Measurements from ENCODE around the gene LRRC10B. TPM values are rescaled to one million over a fixed set of nuclear protein-coding genes. Genes with fewer than 3 reads are reported as not detected.
"Not testable (repeated sequence)": the region's sequence is repeated elsewhere in the genome, so short reads cannot be mapped to it uniquely, and the experiment has no call there.

The LRRC10B gene
- total RNA-seq (2022) (not detected in 2 replicates), Bru-seq, nascent RNA (not detected), BruChase-seq, experiment 1, labeled RNA remaining after a 6-hour chase (not detected), BruChase-seq, experiment 2, labeled RNA remaining after a 2-hour chase (not detected)
- long read RNA-seq = 0 reads

DNA sequence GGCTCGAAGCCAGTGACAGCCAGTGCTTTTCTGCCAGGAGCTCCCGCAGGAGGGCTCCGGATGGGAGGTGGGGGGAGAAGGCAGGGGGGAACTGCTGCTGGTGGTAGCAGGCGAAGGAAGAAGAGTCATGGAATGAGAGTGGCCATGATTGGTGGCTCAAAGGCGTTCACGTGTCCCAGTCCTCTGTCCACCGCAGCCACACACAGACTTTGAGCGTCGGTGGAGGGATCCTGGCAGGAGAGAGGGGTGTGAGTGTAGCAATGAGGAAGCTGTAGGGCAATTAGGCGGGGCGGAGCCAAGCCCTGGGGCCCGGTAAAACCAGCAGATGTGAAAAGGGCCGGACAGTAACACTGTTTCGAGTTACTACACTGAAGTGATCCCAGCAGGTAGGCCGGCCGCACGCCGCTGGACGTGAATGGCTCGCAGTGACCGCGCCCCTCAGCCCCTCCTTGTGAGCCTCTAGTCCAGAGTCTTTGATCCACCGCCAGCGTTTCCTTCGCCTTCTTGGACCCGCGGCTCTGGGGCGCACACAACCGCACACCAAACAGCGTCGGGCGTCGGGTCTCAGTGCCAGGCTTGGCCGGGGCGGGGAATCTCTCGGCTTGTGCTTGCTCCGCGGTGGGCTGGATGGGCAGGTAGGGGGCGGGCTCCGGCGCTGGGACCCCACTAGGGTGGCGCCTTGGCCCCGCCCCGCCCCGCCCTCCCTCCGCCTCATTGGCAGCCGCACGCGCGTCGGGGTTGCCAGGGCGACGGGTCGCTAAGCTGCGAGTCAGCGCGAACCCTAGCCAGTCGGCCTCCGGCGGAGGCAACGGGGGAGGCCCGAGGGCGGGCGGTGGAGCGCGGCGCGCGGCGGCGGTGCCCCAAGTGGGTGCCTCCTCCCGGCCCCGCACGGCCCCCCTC is at the start of gene LRRC10B:
Gene LRRC10B, plus strand, starts transcription at position 788 of the 900 bp plus-strand sequence. CDS start 250 bp downstream, outside the sequence.
- CTCF ChIA-PET = interaction anchor here (1.1 to 1.6 kb wide), 3 partner anchors 8 to 130 kb away, joined by 3 to 7 read pairs (median 5); no protein-coding TSS in a partner anchor
- BruUV-seq (replicated peaks) = no TSS peak
- no peaks in the 10 kb centered on the region for H3K36me3 Mint-ChIP-seq (ENCODE audit: insufficient read depth, unreplicated experiment)
- peaks cover 11% of the 10 kb centered on the region for H3K4me1 Mint-ChIP-seq (ENCODE audit: low read depth, unreplicated experiment)
- peak; percentile 49 for DNase-seq
- intact Hi-C loops (cut with micrococcal nuclease; ENCODE audit: unreplicated experiment) = no loop called here
- TF ChIP-seq, protein P1, sequence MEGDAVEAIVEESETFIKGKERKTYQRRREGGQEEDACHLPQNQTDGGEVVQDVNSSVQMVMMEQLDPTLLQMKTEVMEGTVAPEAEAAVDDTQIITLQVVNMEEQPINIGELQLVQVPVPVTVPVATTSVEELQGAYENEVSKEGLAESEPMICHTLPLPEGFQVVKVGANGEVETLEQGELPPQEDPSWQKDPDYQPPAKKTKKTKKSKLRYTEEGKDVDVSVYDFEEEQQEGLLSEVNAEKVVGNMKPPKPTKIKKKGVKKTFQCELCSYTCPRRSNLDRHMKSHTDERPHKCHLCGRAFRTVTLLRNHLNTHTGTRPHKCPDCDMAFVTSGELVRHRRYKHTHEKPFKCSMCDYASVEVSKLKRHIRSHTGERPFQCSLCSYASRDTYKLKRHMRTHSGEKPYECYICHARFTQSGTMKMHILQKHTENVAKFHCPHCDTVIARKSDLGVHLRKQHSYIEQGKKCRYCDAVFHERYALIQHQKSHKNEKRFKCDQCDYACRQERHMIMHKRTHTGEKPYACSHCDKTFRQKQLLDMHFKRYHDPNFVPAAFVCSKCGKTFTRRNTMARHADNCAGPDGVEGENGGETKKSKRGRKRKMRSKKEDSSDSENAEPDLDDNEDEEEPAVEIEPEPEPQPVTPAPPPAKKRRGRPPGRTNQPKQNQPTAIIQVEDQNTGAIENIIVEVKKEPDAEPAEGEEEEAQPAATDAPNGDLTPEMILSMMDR (IDR thresholded peaks at IDR 0.05; ENCODE audit: unreplicated experiment) = no peak
- peaks cover 82% of the 10 kb centered on the region for H3K27me3 Mint-ChIP-seq (ENCODE audit: unreplicated experiment)
- no peak within 1 kb of the TSS for H3K27ac Mint-ChIP-seq (ENCODE audit: unreplicated experiment)
- peak within 1 kb of the TSS; percentile 54 for H3K4me3 Mint-ChIP-seq (ENCODE audit: low read depth, unreplicated experiment)
- H3K9me3 Mint-ChIP-seq (ENCODE audit: low read depth, unreplicated experiment) = no peaks in the 10 kb centered on the region

DNA sequence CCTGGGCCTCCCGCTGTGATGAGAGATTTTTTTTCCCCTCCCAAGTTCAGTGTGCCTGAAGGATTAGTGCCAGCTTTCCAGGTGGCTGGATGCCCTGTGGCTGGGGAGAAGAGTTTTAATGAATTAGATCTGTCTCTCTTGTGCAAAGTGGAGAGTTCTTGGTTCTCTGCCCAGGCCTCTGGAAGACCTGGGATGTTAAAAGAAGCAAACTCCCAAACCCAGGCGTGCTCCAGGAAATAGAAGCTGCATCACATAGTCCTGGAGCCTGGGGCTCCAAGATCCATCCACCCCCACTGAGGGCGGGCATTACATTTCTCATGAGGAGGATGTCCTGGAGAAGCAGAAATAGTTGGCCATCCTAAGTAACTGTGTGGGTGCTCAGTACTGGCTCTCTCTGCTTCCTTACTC is 48.1 kb upstream of the LRRC10B start:
- Mint-ChIP-seq H3K4me1 (ENCODE audit: low read depth, unreplicated experiment) (no peaks in the 10 kb centered on the region), H3K9me3 (ENCODE audit: low read depth, unreplicated experiment) (no peaks in the 10 kb centered on the region), H3K36me3 (ENCODE audit: insufficient read depth, unreplicated experiment) (no peaks in the 10 kb centered on the region), H3K27ac (ENCODE audit: unreplicated experiment) (no peak overlapping the region), H3K27me3 (ENCODE audit: unreplicated experiment) (no peaks in the 10 kb centered on the region), H3K4me3 (ENCODE audit: low read depth, unreplicated experiment) (no peak overlapping the region)
- DNase-seq = no peak
- intact Hi-C loops (cut with micrococcal nuclease; ENCODE audit: unreplicated experiment) = no loop called here
- BruUV-seq (replicated peaks) = no TSS peak
- TF ChIP-seq, protein P1 (IDR thresholded peaks at IDR 0.05; ENCODE audit: unreplicated experiment) = no peak
- CTCF ChIA-PET = interaction anchor here (0.7 kb wide), 1 partner anchor 1151 kb away, joined by 3 read pairs; no protein-coding TSS in a partner anchor

DNA sequence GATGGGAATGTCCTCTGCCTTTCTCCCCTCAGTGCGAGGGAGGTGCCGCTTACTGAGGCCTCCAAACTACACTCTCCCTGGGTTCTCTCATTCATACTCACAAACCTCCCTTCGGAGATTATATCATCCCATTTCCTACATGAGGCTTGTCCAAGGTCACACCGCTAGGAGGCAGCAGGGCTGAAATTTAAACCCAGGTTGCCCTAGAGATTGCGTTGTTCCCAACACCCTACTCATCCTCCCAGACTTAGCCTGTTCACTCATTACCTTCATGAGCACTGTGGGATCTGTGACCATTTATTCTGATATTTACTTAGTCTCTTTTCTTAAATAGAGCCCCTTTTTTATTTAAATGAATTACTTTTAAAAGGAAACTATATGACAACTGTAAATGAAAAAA is 47.6 kb upstream of the LRRC10B start:
- Mint-ChIP-seq H3K36me3 (ENCODE audit: insufficient read depth, unreplicated experiment) (no peaks in the 10 kb centered on the region), H3K4me1 (ENCODE audit: low read depth, unreplicated experiment) (no peaks in the 10 kb centered on the region), H3K4me3 (ENCODE audit: low read depth, unreplicated experiment) (no peak overlapping the region), H3K27me3 (ENCODE audit: unreplicated experiment) (no peaks in the 10 kb centered on the region), H3K9me3 (ENCODE audit: low read depth, unreplicated experiment) (no peaks in the 10 kb centered on the region), H3K27ac (ENCODE audit: unreplicated experiment) (no peak overlapping the region)
- DNase-seq = no peak
- no TSS peak for BruUV-seq (replicated peaks)
- CTCF ChIA-PET = interaction anchor here (1.2 kb wide), 1 partner anchor 166 kb away, joined by 4 read pairs; no protein-coding TSS in a partner anchor
- TF ChIP-seq, protein P1 (IDR thresholded peaks at IDR 0.05; ENCODE audit: unreplicated experiment) = no peak
- intact Hi-C loops (cut with micrococcal nuclease; ENCODE audit: unreplicated experiment) = no loop called here

DNA sequence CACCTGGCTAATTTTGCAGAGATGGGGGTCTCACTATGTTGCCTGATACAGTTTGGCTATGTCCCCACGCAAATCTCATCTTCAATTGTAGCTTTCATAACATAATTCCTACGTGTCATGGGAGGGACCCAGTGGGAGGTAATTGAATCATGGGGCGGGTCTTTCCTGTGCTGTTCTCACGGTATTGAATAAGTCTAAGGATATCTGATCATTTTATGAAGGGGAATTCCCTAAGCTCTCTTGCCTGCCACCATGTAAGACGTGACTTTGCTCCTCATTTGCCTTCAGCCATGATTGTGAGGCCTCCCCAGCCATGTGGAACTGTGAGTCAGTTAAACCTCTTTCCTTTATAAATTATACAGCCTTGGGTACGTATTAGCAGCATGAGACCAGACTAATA is 40.9 kb upstream of the LRRC10B start:
- H3K4me1 Mint-ChIP-seq (ENCODE audit: low read depth, unreplicated experiment); BruUV-seq (replicated peaks); H3K27me3 Mint-ChIP-seq (ENCODE audit: unreplicated experiment); intact Hi-C loops (cut with micrococcal nuclease; ENCODE audit: unreplicated experiment); H3K36me3 Mint-ChIP-seq (ENCODE audit: insufficient read depth, unreplicated experiment); H3K9me3 Mint-ChIP-seq (ENCODE audit: low read depth, unreplicated experiment); H3K27ac Mint-ChIP-seq (ENCODE audit: unreplicated experiment); H3K4me3 Mint-ChIP-seq (ENCODE audit: low read depth, unreplicated experiment); DNase-seq; CTCF ChIA-PET: not testable (repeated sequence)
